CD4-positive, alpha-beta T cell (primary cell): ENCODE data around the gene TIMP3. TPM values are rescaled to one million over a fixed set of nuclear protein-coding genes. Genes with fewer than 3 reads are reported as not detected.

ENCODE experiments used
- ATAC-seq: fragments of 200-7000 bp; cut with Tn5 transposase; one replicate; pipeline ENCODE4 v1.10.0; 2022; ENCODE audit warnings: mild to moderate bottlenecking; ENCODE audit not compliant: poor library complexity
- CTCF ChIA-PET: fragments of 350-600 bp; sonication (Branson Sonifier 250); formaldehyde crosslinking; loops from one replicate; lab custom pipeline; 2021; ENCODE audit warnings: antibody characterized with exemption, inconsistent platforms; lab: Charles Lee
- POLR2A ChIA-PET: fragments of 350-600 bp; sonication (Branson Sonifier 250); formaldehyde crosslinking; loops from one replicate; lab custom pipeline; 2021; ENCODE audit warnings: antibody characterized with exemption, inconsistent platforms; lab: Charles Lee
- DNase-seq, 14 experiments: peaks; one replicate each; pipeline ENCODE4 v3.0.0-alpha.2; 2013 to 2020; ENCODE audit warnings: mixed read lengths in 2 of 14
- H3K27ac ChIP-seq, 2 donors: one replicate each; pipeline versions ENCODE4 v1.5.1 to v1.7.0; 2013; ENCODE audit warnings: low read length in 2 of 2, low read depth in 1 of 2, mild to moderate bottlenecking in 1 of 2
- H3K27me3 ChIP-seq, 2 experiments: 1 replicate in 1 of 2; 2 replicates in 1 of 2; pipeline versions ENCODE4 v1.6.1 to v1.7.0; 2013; ENCODE audit warnings: low read length in 2 of 2, control low read depth in 1 of 2, mild to moderate bottlenecking in 1 of 2, moderate library complexity in 1 of 2; ENCODE audit not compliant: insufficient read depth in 2 of 2, control insufficient read depth in 1 of 2
- H3K36me3 ChIP-seq: one replicate; pipeline ENCODE4 v1.6.1; 2013; ENCODE audit warnings: low read length, control low read depth; ENCODE audit not compliant: insufficient read depth
- H3K4me1 ChIP-seq: one replicate; pipeline ENCODE4 v1.6.1; 2013; ENCODE audit warnings: low read length, control low read depth; ENCODE audit not compliant: insufficient read depth
- H3K4me3 ChIP-seq: one replicate; pipeline ENCODE4 v1.5.1; 2013; ENCODE audit warnings: mild to moderate bottlenecking, low read length, moderate library complexity
- H3K9me3 ChIP-seq, 2 experiments: 1 replicate in 1 of 2; 2 replicates in 1 of 2; pipeline versions ENCODE4 v1.6.1 to v1.7.0; 2013; ENCODE audit warnings: low read length in 2 of 2, mild to moderate bottlenecking in 2 of 2, control low read depth in 1 of 2, moderate library complexity in 1 of 2; ENCODE audit not compliant: control insufficient read depth in 1 of 2, insufficient read depth in 1 of 2
- H3K27ac Mint-ChIP-seq: one replicate; pipeline ENCODE4 v1.8.0; 2020; ENCODE audit warnings: mixed read lengths
- H3K27me3 Mint-ChIP-seq: one replicate; pipeline ENCODE4 v1.8.0; 2021; ENCODE audit warnings: mixed read lengths
- H3K36me3 Mint-ChIP-seq: one replicate; pipeline ENCODE4 v1.8.0; 2021; ENCODE audit warnings: low read depth, mixed read lengths
- H3K4me1 Mint-ChIP-seq: one replicate; pipeline ENCODE4 v1.8.0; 2021; ENCODE audit warnings: low read depth, mixed read lengths
- H3K4me3 Mint-ChIP-seq: one replicate; pipeline ENCODE4 v1.8.0; 2020; ENCODE audit warnings: mild to moderate bottlenecking, mixed read lengths
- H3K9me3 Mint-ChIP-seq: one replicate; pipeline ENCODE4 v1.8.0; 2020; ENCODE audit warnings: mixed read lengths
- CTCF ChIP-seq: fragments of 200-600 bp; IDR thresholded peaks from one replicate; pipeline ENCODE4 v1.8.0; 2022; ENCODE audit warnings: antibody characterized with exemption, mild to moderate bottlenecking
- intact Hi-C, 2 experiments: fragments of 100-400 bp; cut with DNase I in 1 of 2; cut with micrococcal nuclease in 1 of 2; formaldehyde crosslinking; loops; one replicate each; pipeline versions ENCODE4 v1.15.1 to v1.9.0; 2023 to 2025; cut with DNase I, micrococcal nuclease
- total RNA-seq, 174 experiments: library from RNA in 2 of 174; stranded (reverse) in 2 of 174; gene quantifications; one replicate each; pipeline ENCODE4 v1.2.3 and lab custom pipeline; 2021 to 2026

The TIMP3 gene
- total RNA-seq, 2 experiments from 2014 or later = 0.06 TPM; not detected in 1

- Mint-ChIP-seq H3K27ac (no peak overlapping the region), H3K36me3 (no peaks in the 10 kb centered on the region), H3K4me3 (no peak overlapping the region), H3K9me3 (no peaks in the 10 kb centered on the region), H3K27me3 (peaks cover 6% of the 10 kb centered on the region), H3K4me1 (no peaks in the 10 kb centered on the region)
- no peak for ATAC-seq
- peaks cover 0 to 4% of the 10 kb centered on the region in 2 experiments for H3K27me3 ChIP-seq
- H3K4me3 ChIP-seq = no peak overlapping the region
- no peak for TF ChIP-seq CTCF
- CTCF ChIA-PET = no interaction called here
- no peaks in the 10 kb centered on the region for H3K36me3 ChIP-seq
- DNase-seq = no peak
- POLR2A ChIA-PET = no interaction called here
- no peaks in the 10 kb centered on the region for H3K9me3 ChIP-seq
- H3K4me1 ChIP-seq = no peaks in the 10 kb centered on the region
- intact Hi-C loops = no loop called here
- no peak overlapping the region for H3K27ac ChIP-seq
These were observed 56.7 kb downstream of the TIMP3 start for GRCh38 chr22:32858121-32858703.

DNA sequence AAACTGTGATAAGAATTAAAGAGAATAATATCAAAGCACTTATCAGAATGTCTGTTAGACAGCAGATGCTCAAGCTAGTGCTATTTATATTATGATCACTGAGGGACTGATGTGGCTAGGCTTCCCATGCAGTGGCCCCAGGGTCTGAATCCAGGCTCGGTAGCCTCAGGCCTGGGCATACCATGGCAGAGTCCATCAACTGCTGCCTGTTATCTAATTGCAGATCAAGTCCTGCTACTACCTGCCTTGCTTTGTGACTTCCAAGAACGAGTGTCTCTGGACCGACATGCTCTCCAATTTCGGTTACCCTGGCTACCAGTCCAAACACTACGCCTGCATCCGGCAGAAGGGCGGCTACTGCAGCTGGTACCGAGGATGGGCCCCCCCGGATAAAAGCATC is 57.5 kb downstream of the TIMP3 start:
- ChIA-PET CTCF (no interaction called here), POLR2A (no interaction called here)
- H3K27me3 Mint-ChIP-seq = peaks cover 6% of the 10 kb centered on the region
- intact Hi-C loops = no loop called here
- no peak for ATAC-seq
- no peak overlapping the region for H3K4me3 Mint-ChIP-seq
- H3K27ac Mint-ChIP-seq = no peak overlapping the region
- H3K4me1 ChIP-seq = no peaks in the 10 kb centered on the region
- no peak for TF ChIP-seq CTCF
- H3K4me3 ChIP-seq = no peak overlapping the region
- no peaks in the 10 kb centered on the region for H3K36me3 Mint-ChIP-seq
- no peaks in the 10 kb centered on the region for H3K9me3 Mint-ChIP-seq
- H3K27ac ChIP-seq = no peak overlapping the region
- DNase-seq = no peak
- no peaks in the 10 kb centered on the region for H3K9me3 ChIP-seq
- peaks cover 0 to 4% of the 10 kb centered on the region in 2 experiments for H3K27me3 ChIP-seq
- no peaks in the 10 kb centered on the region for H3K36me3 ChIP-seq
- no peaks in the 10 kb centered on the region for H3K4me1 Mint-ChIP-seq

GRCh38 chr22:32859743-32860142 is 58.2 kb downstream of the TIMP3 start:
- Histone ChIP-seq H3K4me1 (no peaks in the 10 kb centered on the region), H3K27me3 (peaks cover 0 to 4% of the 10 kb centered on the region in 2 experiments), H3K36me3 (no peaks in the 10 kb centered on the region), H3K27ac (no peak overlapping the region), H3K9me3 (no peaks in the 10 kb centered on the region), H3K4me3 (no peak overlapping the region)
- Mint-ChIP-seq H3K27ac (no peak overlapping the region), H3K9me3 (no peaks in the 10 kb centered on the region), H3K27me3 (peaks cover 6% of the 10 kb centered on the region), H3K36me3 (no peaks in the 10 kb centered on the region), H3K4me1 (no peaks in the 10 kb centered on the region), H3K4me3 (no peak overlapping the region)
- no peak for TF ChIP-seq CTCF
- CTCF ChIA-PET = no interaction called here
- POLR2A ChIA-PET = no interaction called here
- intact Hi-C loops = no loop called here
- DNase-seq (no peak), ATAC-seq (no peak)
